Neural crest cell (in vitro differentiated cells): ENCODE data around the gene UPK1A. TPM values are rescaled to one million over a fixed set of nuclear protein-coding genes. Genes with fewer than 3 reads are reported as not detected.
A peak's percentile ranks its signal among the peaks of the same experiment; 100 is the strongest.
"Not testable (repeated sequence)": the region's sequence is repeated elsewhere in the genome, so short reads cannot be mapped to it uniquely, and the experiment has no call there.

Experiments used
- DNase-seq: peaks from one replicate; pipeline ENCODE4 v3.0.0; 2021; ENCODE audit warnings: low read depth, mixed read lengths, low spot score
- H3K27ac Mint-ChIP-seq: one replicate; pipeline ENCODE4 v1.8.0; 2021; ENCODE audit warnings: mild to moderate bottlenecking, mixed read lengths; ENCODE audit not compliant: unreplicated experiment
- H3K27me3 Mint-ChIP-seq: 2 replicates; pipeline ENCODE4 v1.8.0; 2021; ENCODE audit warnings: low read depth, mild to moderate bottlenecking, mixed read lengths
- H3K36me3 Mint-ChIP-seq: 2 replicates; pipeline ENCODE4 v1.8.0; 2021; ENCODE audit warnings: low read depth, mild to moderate bottlenecking, mixed read lengths
- H3K4me1 Mint-ChIP-seq: 2 replicates; pipeline ENCODE4 v1.8.0; 2021; ENCODE audit warnings: mixed read lengths
- H3K4me3 Mint-ChIP-seq: one replicate; pipeline ENCODE4 v1.8.0; 2021; ENCODE audit warnings: mild to moderate bottlenecking, mixed read lengths
- H3K9me3 Mint-ChIP-seq: 2 replicates; pipeline ENCODE4 v1.8.0; 2021; ENCODE audit warnings: mixed read lengths
- total RNA-seq: library from RNA; stranded (reverse); gene quantifications from 2 replicates; pipeline ENCODE4 v1.2.1, GENCODE V29; 2021
- TF ChIP-seq, protein P1 (sequence below): fragments of 200-600 bp; sonication (generic); conservative IDR thresholded peaks from 2 replicates; pipeline ENCODE4 v1.5.0; 2021; ENCODE audit warnings: antibody characterized with exemption, mild to moderate bottlenecking

Gene UPK1A
- total RNA-seq, 1 donor from 2014 or later, result not detected

GRCh38 chr19:35644987-35645679, 21.2 kb upstream of the UPK1A start:
- Mint-ChIP-seq H3K27me3 (no peaks in the 10 kb centered on the region), H3K4me1 (peaks cover 38% of the 10 kb centered on the region), H3K4me3 (peak overlapping the region; percentile 87), H3K27ac (peak overlapping the region; percentile 73), H3K9me3 (no peaks in the 10 kb centered on the region), H3K36me3 (no peaks in the 10 kb centered on the region)
- peak; percentile 75 for DNase-seq
- TF ChIP-seq, protein P1, sequence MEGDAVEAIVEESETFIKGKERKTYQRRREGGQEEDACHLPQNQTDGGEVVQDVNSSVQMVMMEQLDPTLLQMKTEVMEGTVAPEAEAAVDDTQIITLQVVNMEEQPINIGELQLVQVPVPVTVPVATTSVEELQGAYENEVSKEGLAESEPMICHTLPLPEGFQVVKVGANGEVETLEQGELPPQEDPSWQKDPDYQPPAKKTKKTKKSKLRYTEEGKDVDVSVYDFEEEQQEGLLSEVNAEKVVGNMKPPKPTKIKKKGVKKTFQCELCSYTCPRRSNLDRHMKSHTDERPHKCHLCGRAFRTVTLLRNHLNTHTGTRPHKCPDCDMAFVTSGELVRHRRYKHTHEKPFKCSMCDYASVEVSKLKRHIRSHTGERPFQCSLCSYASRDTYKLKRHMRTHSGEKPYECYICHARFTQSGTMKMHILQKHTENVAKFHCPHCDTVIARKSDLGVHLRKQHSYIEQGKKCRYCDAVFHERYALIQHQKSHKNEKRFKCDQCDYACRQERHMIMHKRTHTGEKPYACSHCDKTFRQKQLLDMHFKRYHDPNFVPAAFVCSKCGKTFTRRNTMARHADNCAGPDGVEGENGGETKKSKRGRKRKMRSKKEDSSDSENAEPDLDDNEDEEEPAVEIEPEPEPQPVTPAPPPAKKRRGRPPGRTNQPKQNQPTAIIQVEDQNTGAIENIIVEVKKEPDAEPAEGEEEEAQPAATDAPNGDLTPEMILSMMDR, result no peak

DNA sequence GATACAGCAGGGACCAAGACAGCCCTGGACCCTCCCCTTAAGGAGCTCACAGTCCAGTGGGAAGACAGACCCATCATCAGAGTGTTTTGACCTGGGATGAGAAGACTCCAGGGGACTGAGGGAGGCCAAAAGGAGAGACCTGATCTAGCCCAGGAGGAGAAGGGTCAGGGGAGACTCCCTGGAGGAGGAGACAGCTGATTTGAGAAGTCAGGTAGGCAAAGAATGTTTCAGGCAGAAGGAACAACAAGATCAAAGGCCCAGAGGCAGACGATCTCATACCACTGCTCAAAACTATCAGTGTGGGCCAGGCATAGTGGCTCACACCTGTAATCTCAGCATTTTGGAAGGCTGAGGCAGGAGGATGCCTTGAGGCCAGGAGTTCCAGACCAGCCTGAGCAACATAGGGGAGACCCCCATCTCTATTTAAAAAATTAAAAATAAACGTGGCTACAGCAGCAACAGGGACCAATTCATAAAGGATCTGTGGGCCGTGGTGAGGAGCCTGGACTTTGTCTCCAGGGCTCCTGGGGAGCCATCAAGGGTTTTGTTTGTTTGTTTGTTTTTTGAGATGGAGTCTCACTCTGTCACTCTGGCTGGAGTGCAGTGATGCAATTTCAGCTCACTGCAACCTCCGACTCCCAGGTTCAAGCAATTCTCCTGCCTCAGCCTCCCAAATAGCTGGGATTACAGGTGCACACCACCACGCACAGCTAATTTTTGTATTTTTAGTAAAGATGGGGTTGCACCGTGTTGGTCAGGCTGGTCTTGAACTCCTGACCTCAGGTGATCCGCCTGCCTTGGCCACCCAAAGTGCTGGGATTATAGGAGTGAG, 20.4 kb upstream of the UPK1A start:
- Mint-ChIP-seq H3K27ac (no peak overlapping the region), H3K36me3 (no peaks in the 10 kb centered on the region), H3K4me3 (peak overlapping the region; percentile 87), H3K4me1 (peaks cover 38% of the 10 kb centered on the region), H3K9me3 (no peaks in the 10 kb centered on the region), H3K27me3 (no peaks in the 10 kb centered on the region)
- no peak for DNase-seq
- TF ChIP-seq, protein P1, result no peak

GRCh38 chr19:35648017-35648961, 18.0 kb upstream of the UPK1A start, which contains the start of gene COX6B1:
Gene COX6B1 (plus strand): TSS chr19:35648323. CDS start chr19:35651244, 2,921 bp downstream.
- Mint-ChIP-seq H3K27ac (peak within 1 kb of the TSS; percentile 97), H3K27me3 (no peaks in the 10 kb centered on the region), H3K4me3 (peak within 1 kb of the TSS; percentile 98), H3K4me1 (peaks cover 32% of the 10 kb centered on the region), H3K9me3 (no peaks in the 10 kb centered on the region), H3K36me3 (no peaks in the 10 kb centered on the region)
- DNase-seq, result peak; percentile 79
- TF ChIP-seq, protein P1, result no peak

DNA sequence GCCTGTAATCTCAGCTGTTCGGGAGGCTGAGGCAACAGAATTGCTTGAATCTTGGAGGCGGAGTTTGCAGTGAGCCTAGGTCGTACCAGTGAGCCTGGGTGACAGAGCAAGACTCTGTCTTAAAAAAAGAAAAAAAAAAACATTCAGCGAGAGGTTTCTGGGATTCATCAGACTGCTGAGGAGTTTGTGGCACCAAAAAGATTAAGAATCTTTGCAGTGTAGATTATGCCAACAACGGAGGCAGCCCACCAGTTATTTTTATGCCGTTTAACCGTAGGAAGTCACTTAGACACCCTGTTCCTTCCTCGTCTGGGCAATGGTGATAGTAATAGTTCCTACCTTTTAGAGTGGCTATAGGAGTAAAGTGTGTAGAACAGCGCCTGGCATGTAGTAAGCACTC, 15.7 kb upstream of the UPK1A start:
- H3K4me3 Mint-ChIP-seq, result peak overlapping the region; percentile 75
- no peak overlapping the region for H3K27ac Mint-ChIP-seq
- DNase-seq, result no peak
- peaks cover 3% of the 10 kb centered on the region for H3K36me3 Mint-ChIP-seq
- TF ChIP-seq, protein P1, result no peak
- no peaks in the 10 kb centered on the region for H3K9me3 Mint-ChIP-seq
- peaks cover 18% of the 10 kb centered on the region for H3K4me1 Mint-ChIP-seq
- H3K27me3 Mint-ChIP-seq, result no peaks in the 10 kb centered on the region

DNA sequence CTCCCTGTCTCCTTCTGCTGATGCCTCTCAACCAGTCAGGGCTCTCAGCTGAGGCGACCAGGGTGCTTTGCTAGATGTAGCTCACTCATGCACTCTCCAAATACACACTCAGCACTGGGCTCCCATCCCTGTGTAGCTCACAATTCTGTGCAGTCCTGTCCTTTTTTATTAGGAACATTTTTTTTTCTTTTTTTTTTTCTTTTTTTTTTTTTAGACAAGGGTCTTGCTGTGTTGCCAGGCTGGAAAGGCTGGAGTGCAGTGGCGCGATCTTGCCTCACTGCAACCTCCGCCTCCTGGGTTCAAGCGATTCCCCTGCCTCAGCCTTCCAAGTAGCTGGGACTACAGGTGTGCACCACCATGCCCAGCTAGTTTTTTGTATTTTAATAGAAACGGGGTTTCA, 11.5 kb upstream of the UPK1A start:
- not testable (repeated sequence) for DNase-seq, H3K4me1 Mint-ChIP-seq, H3K9me3 Mint-ChIP-seq, H3K27me3 Mint-ChIP-seq, H3K27ac Mint-ChIP-seq
- Mint-ChIP-seq H3K4me3 (peak overlapping the region; percentile 56), H3K36me3 (peaks cover 13% of the 10 kb centered on the region)
